KMS-11 (cell line): Measurements from ENCODE around the gene TCEAL1.

Experiments
- H2AFZ ChIP-seq: fragments of 200-600 bp; sonication (generic); 2 replicates; pipeline ENCODE4 v1.6.1; 2016; ENCODE audit warnings: antibody characterized with exemption, mixed run types, low read depth
- H3K27ac ChIP-seq: fragments of 200-600 bp; sonication (generic); 2 replicates; pipeline ENCODE4 v1.6.1; 2016; ENCODE audit warnings: mild to moderate bottlenecking, mixed run types
- H3K27me3 ChIP-seq: fragments of 200-600 bp; sonication (generic); 2 replicates; pipeline ENCODE4 v1.6.1; 2017; ENCODE audit warnings: mild to moderate bottlenecking, low read depth, mixed run types, moderate library complexity; ENCODE audit not compliant: insufficient read depth
- H3K36me3 ChIP-seq: fragments of 200-600 bp; sonication (generic); 2 replicates; pipeline ENCODE4 v1.6.1; 2017; ENCODE audit warnings: mild to moderate bottlenecking, mixed run types; ENCODE audit not compliant: insufficient read depth
- H3K4me1 ChIP-seq: fragments of 200-600 bp; sonication (generic); 2 replicates; pipeline ENCODE4 v1.6.1; 2016; ENCODE audit warnings: mild to moderate bottlenecking, low read depth, mixed run types; ENCODE audit not compliant: poor library complexity, severe bottlenecking
- H3K4me2 ChIP-seq: fragments of 200-600 bp; sonication (generic); 2 replicates; pipeline ENCODE4 v1.7.0; 2016; ENCODE audit warnings: mild to moderate bottlenecking, mixed run types
- H3K4me3 ChIP-seq: fragments of 200-600 bp; sonication (generic); IDR thresholded peaks from 2 replicates; pipeline ENCODE4 v1.6.1; 2017; ENCODE audit warnings: low read depth, low read length, mixed read lengths; ENCODE audit not compliant: insufficient read depth
- H3K79me2 ChIP-seq: fragments of 200-600 bp; sonication (generic); 2 replicates; pipeline ENCODE4 v1.6.1; 2016; ENCODE audit warnings: low read depth, mixed run types; ENCODE audit not compliant: insufficient read depth
- H3K9ac ChIP-seq: fragments of 200-600 bp; sonication (generic); 2 replicates; pipeline ENCODE4 v1.6.1; 2016; ENCODE audit warnings: mild to moderate bottlenecking, mixed run types
- H4K20me1 ChIP-seq: fragments of 200-600 bp; sonication (generic); 2 replicates; pipeline ENCODE4 v1.6.1; 2016; ENCODE audit warnings: mild to moderate bottlenecking, mixed run types; ENCODE audit not compliant: insufficient read depth
- CTCF ChIP-seq: fragments of 200-600 bp; sonication (generic); conservative IDR thresholded peaks from 2 replicates; pipeline ENCODE4 v1.6.1; 2017; ENCODE audit warnings: low read depth, mild to moderate bottlenecking, antibody characterized with exemption, low read length, moderate library complexity, mixed read lengths

The TCEAL1 gene

GRCh38 chrX:103616676-103617186 is 12.0 kb upstream of the TCEAL1 start:
- H3K4me1 ChIP-seq: no peaks in the 10 kb centered on the region
- no peak overlapping the region for H3K9ac ChIP-seq
- H3K79me2 ChIP-seq: no peaks in the 10 kb centered on the region
- H2AFZ ChIP-seq: no peak overlapping the region
- no peaks in the 10 kb centered on the region for H4K20me1 ChIP-seq
- no peak overlapping the region for H3K27ac ChIP-seq
- no peaks in the 10 kb centered on the region for H3K36me3 ChIP-seq
- no peak overlapping the region for H3K4me2 ChIP-seq
- no peak for TF ChIP-seq CTCF
- H3K4me3 ChIP-seq: no peak overlapping the region
- no peaks in the 10 kb centered on the region for H3K27me3 ChIP-seq

- Histone ChIP-seq H3K4me2 (no peak overlapping the region), H4K20me1 (no peaks in the 10 kb centered on the region), H2AFZ (no peak overlapping the region), H3K9ac (no peak overlapping the region), H3K36me3 (no peaks in the 10 kb centered on the region), H3K4me3 (no peak overlapping the region), H3K27ac (no peak overlapping the region), H3K79me2 (no peaks in the 10 kb centered on the region), H3K4me1 (peaks cover 4% of the 10 kb centered on the region), H3K27me3 (no peaks in the 10 kb centered on the region)
- TF ChIP-seq CTCF: no peak
These were observed 4.7 kb upstream of the TCEAL1 start for GRCh38 chrX:103624111-103624510.

GRCh38 chrX:103626855-103627254 is 1.9 kb upstream of the TCEAL1 start:
- Histone ChIP-seq H3K36me3 (no peaks in the 10 kb centered on the region), H3K79me2 (no peaks in the 10 kb centered on the region), H3K9ac (no peak overlapping the region), H3K27me3 (no peaks in the 10 kb centered on the region), H4K20me1 (no peaks in the 10 kb centered on the region), H3K4me2 (no peak overlapping the region), H3K27ac (no peak overlapping the region), H3K4me1 (peaks cover 4% of the 10 kb centered on the region), H3K4me3 (no peak overlapping the region), H2AFZ (no peak overlapping the region)
- TF ChIP-seq CTCF: no peak

GRCh38 chrX:103629318-103630170 is 769 bp downstream of the TCEAL1 start:
- Histone ChIP-seq H3K27me3 (no peaks in the 10 kb centered on the region), H2AFZ (peak overlapping the region; percentile 93), H3K4me3 (no peak overlapping the region), H3K36me3 (no peaks in the 10 kb centered on the region), H3K4me1 (peaks cover 4% of the 10 kb centered on the region), H3K4me2 (peak overlapping the region; percentile 69), H4K20me1 (no peaks in the 10 kb centered on the region), H3K9ac (peak overlapping the region; percentile 74), H3K27ac (peak overlapping the region; percentile 71), H3K79me2 (no peaks in the 10 kb centered on the region)
- no peak for TF ChIP-seq CTCF
